Stimulated activated CD4-positive, alpha-beta T cell treated with anti-CD3 and anti-CD28 coated beads, Interleukin-15, amount 100 ng/mL, for 24 hours (primary cell): ENCODE measurements around the gene CEP128.

Source experiments
- DNase-seq: peaks from one replicate; pipeline ENCODE4 v3.0.0-alpha.2; 2020

The CEP128 gene

GRCh38 chr14:80658155-80658554, 283.4 kb downstream of the CEP128 start:
- no peak for DNase-seq

- no peak for DNase-seq
Observed at GRCh38 chr14:80653956-80654355, 287.6 kb downstream of the CEP128 start.

GRCh38 chr14:80645667-80646413, 295.7 kb downstream of the CEP128 start:
- DNase-seq: no peak

- DNase-seq: no peak
Observed at GRCh38 chr14:80644826-80645225, 296.7 kb downstream of the CEP128 start.

GRCh38 chr14:80638620-80639515, 302.7 kb downstream of the CEP128 start:
- no peak for DNase-seq

GRCh38 chr14:80637756-80638619, 303.6 kb downstream of the CEP128 start:
- DNase-seq: no peak

- DNase-seq: no peak
Observed at GRCh38 chr14:80636071-80636470, 305.5 kb downstream of the CEP128 start.

- no peak for DNase-seq
Observed at GRCh38 chr14:80634106-80634758, 307.3 kb downstream of the CEP128 start.

- DNase-seq: no peak
Observed at GRCh38 chr14:80629606-80630005, 311.9 kb downstream of the CEP128 start.

- DNase-seq: no peak
Observed at GRCh38 chr14:80628547-80628946, 313.0 kb downstream of the CEP128 start.

GRCh38 chr14:80627745-80628144, 313.8 kb downstream of the CEP128 start:
- no peak for DNase-seq

- DNase-seq: no peak
Observed at GRCh38 chr14:80624581-80624980, 317.0 kb downstream of the CEP128 start.

- DNase-seq: no peak
Observed at GRCh38 chr14:80621701-80622100, 319.8 kb downstream of the CEP128 start.

GRCh38 chr14:80620434-80620833, 321.1 kb downstream of the CEP128 start:
- DNase-seq: no peak

GRCh38 chr14:80618751-80619329, 322.7 kb downstream of the CEP128 start:
- DNase-seq: no peak

- no peak for DNase-seq
Observed at GRCh38 chr14:80615831-80616230, 325.7 kb downstream of the CEP128 start.

- DNase-seq: no peak
Observed at GRCh38 chr14:80609055-80609454, 332.5 kb downstream of the CEP128 start.

GRCh38 chr14:80608563-80608962, 333.0 kb downstream of the CEP128 start:
- no peak for DNase-seq

GRCh38 chr14:80607430-80608190, 333.9 kb downstream of the CEP128 start:
- DNase-seq: no peak

GRCh38 chr14:80606347-80606772, 335.2 kb downstream of the CEP128 start:
- DNase-seq: no peak

- no peak for DNase-seq
Observed at GRCh38 chr14:80605536-80605935, 336.0 kb downstream of the CEP128 start.
